ENCODE measurements around the gene CACNG6.
"Not testable (repeated sequence)": the region's sequence is repeated elsewhere in the genome, so short reads cannot be mapped to it uniquely, and the experiment has no call there.

CACNG6 gene
- 0 to 0.11 (median 0) reads per million in 18 experiments for total RNA-seq

- DNase-seq = no peak
Measured at GRCh38 chr19:53991224-53992113, at the start of gene CACNG6. Gene CACNG6 (plus strand): TSS chr19:53991637. CDS start chr19:53992878, 1,241 bp downstream.

- no peak for DNase-seq
Measured at GRCh38 chr19:53942001-53942786, 49.2 kb upstream of the CACNG6 start.

- no peak for DNase-seq
Measured at GRCh38 chr19:53944416-53944815, 47.0 kb upstream of the CACNG6 start.

- no peak for DNase-seq
Measured at GRCh38 chr19:53944933-53945332, 46.5 kb upstream of the CACNG6 start.

- DNase-seq = peak in 1 of 2 donors; percentile 13
Measured at GRCh38 chr19:53945441-53945840, 46.0 kb upstream of the CACNG6 start.

- DNase-seq = no peak
Measured at GRCh38 chr19:53945998-53946397, 45.4 kb upstream of the CACNG6 start.

GRCh38 chr19:53947624-53948023 is 43.8 kb upstream of the CACNG6 start:
- peak in 1 of 2 donors; percentile 18 for DNase-seq

GRCh38 chr19:53948611-53949010 is 42.8 kb upstream of the CACNG6 start:
- not testable (repeated sequence) for DNase-seq

- no peak for DNase-seq
Measured at GRCh38 chr19:53951436-53951835, 40.0 kb upstream of the CACNG6 start.

GRCh38 chr19:53951947-53952346 is 39.5 kb upstream of the CACNG6 start:
- no peak for DNase-seq

GRCh38 chr19:53953383-53953782 is 38.1 kb upstream of the CACNG6 start:
- DNase-seq = no peak

- DNase-seq = no peak
Measured at GRCh38 chr19:53957448-53958167, 33.8 kb upstream of the CACNG6 start.

GRCh38 chr19:53958168-53958571 is 33.3 kb upstream of the CACNG6 start:
- no peak for DNase-seq

GRCh38 chr19:53958823-53959757 is 32.3 kb upstream of the CACNG6 start:
- DNase-seq = no peak

- DNase-seq = no peak
Measured at GRCh38 chr19:53960187-53960586, 31.2 kb upstream of the CACNG6 start.

- DNase-seq = no peak
Measured at GRCh38 chr19:53960886-53961285, 30.6 kb upstream of the CACNG6 start.

- no peak for DNase-seq
Measured at GRCh38 chr19:53961523-53962356, 29.7 kb upstream of the CACNG6 start.

GRCh38 chr19:53962887-53963431 is 28.5 kb upstream of the CACNG6 start, which contains the start of gene CACNG8:
Gene CACNG8 (plus strand): TSS chr19:53962937.
- DNase-seq = no peak

- no peak for DNase-seq
Measured at GRCh38 chr19:53965091-53965490, 26.3 kb upstream of the CACNG6 start.

- no peak for DNase-seq
Measured at GRCh38 chr19:53966931-53967330, 24.5 kb upstream of the CACNG6 start.
